Measurements from ENCODE around the gene TPM1. TPM values are rescaled to one million over a fixed set of nuclear protein-coding genes. Genes with fewer than 3 reads are reported as not detected.

The TPM1 gene
- total RNA-seq, 4 donors from 2014 or later: 5,599 to 7,718 (median 6,496) TPM

Other genes starting within 250 kb of the TPM1 start
- gene LACTB, start 79.1 kb downstream of the TPM1 start, total RNA-seq: 10 to 100 TPM; 15.4 to 22.8 (median 18.7) TPM
- 100 to 1,000 TPM; 120 to 220 (median 172) TPM for gene RPS27L, start 114.7 kb downstream of the TPM1 start, total RNA-seq
- gene RAB8B, start 146.9 kb downstream of the TPM1 start, total RNA-seq: 10 to 100 TPM; 18.7 to 41.0 (median 35.5) TPM
- 1 to 10 TPM; 7.5 to 9.4 (median 8.9) TPM for gene APH1B, start 234.9 kb downstream of the TPM1 start, total RNA-seq